Loucy (cell line): Measurements from ENCODE around the gene PBLD.

Experiments
- CTCF ChIP-seq: fragments of 200-600 bp; sonication (generic); conservative IDR thresholded peaks from 2 replicates; pipeline ENCODE4 v1.5.1; 2014; ENCODE audit warnings: mild to moderate bottlenecking, antibody characterized with exemption, low read length
- EZH2phosphoT487 ChIP-seq: fragments of 200-600 bp; IDR thresholded peaks from 2 replicates; pipeline ENCODE4 v1.6.1; 2018; ENCODE audit warnings: antibody characterized with exemption, mild to moderate bottlenecking, moderate library complexity, borderline replicate concordance

- TF ChIP-seq CTCF (no peak), EZH2phosphoT487 (no peak)
Measured at GRCh38 chr10:68261132-68261856, 71.4 kb downstream of the PBLD start.
